Measurements from ENCODE around the gene DDX17. TPM values are rescaled to one million over a fixed set of nuclear protein-coding genes. Genes with fewer than 3 reads are reported as not detected.

The DDX17 gene
- total and polyA plus RNA-seq, 2 donors from 2014 or later = 133 to 509 TPM

DNA sequence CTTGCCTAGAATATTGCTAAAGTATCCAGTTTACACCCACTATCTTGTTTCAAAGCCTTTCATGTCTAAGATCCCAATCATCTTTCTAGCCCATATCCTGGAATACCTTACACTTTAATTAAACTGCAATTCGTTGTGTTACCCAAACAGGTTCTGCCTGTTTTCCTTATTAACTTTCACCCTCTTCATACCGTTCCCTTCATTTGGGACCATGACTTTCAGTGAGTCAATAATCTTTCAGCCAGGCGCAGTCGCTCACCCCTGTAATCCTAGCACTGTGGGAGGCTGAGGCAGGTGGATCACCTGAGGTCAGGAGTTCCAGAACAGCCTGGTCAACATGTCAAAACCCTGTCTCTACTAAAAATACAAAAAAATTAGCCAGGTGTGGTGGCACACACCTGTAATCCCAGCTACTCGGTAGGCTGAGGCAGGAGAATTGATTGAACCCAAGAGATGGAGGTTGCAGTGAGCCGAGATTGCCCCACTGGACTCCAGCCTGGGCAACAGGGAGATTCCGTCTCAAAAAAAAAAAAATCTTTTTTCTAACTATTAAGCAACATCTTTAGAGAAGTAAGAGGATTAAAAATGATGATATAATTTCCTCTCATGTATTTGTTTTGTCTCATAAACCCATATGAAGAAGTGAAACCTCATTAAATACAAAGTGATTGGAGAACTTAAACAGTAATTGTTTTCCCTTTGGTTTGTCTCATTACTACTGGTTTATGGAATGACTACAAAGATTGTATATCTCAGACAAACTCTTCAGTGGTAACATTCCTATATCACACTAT lies 43.2 kb upstream of the DDX17 start:
- TF ChIP-seq, protein P1, sequence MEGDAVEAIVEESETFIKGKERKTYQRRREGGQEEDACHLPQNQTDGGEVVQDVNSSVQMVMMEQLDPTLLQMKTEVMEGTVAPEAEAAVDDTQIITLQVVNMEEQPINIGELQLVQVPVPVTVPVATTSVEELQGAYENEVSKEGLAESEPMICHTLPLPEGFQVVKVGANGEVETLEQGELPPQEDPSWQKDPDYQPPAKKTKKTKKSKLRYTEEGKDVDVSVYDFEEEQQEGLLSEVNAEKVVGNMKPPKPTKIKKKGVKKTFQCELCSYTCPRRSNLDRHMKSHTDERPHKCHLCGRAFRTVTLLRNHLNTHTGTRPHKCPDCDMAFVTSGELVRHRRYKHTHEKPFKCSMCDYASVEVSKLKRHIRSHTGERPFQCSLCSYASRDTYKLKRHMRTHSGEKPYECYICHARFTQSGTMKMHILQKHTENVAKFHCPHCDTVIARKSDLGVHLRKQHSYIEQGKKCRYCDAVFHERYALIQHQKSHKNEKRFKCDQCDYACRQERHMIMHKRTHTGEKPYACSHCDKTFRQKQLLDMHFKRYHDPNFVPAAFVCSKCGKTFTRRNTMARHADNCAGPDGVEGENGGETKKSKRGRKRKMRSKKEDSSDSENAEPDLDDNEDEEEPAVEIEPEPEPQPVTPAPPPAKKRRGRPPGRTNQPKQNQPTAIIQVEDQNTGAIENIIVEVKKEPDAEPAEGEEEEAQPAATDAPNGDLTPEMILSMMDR (IDR thresholded peaks at IDR 0.05; ENCODE audit: borderline replicate concordance, extremely low read depth, insufficient read depth) = no peak
- peak overlapping the region in 1 of 2 donors; percentile 47 for H3K27ac ChIP-seq (ENCODE audit: low read depth in 2 of 2, low read length in 2 of 2)
- H3K27me3 ChIP-seq (ENCODE audit: control insufficient read depth, insufficient read depth, low read length) = no peaks in the 10 kb centered on the region
- no peak overlapping the region for H3K9ac ChIP-seq (ENCODE audit: low read length in 3 of 3)
- no peaks in the 10 kb centered on the region for H3K4me1 ChIP-seq (ENCODE audit: control insufficient read depth in 2 of 3, insufficient read depth in 2 of 3, low read depth in 1 of 3, low read length in 3 of 3)
- H3K36me3 ChIP-seq (ENCODE audit: control insufficient read depth in 2 of 3, insufficient read depth in 3 of 3, low read length in 3 of 3) = no peaks in the 10 kb centered on the region
- no peaks in the 10 kb centered on the region for H3K9me3 ChIP-seq (ENCODE audit: control insufficient read depth in 2 of 3, insufficient read depth in 1 of 3, low read length in 3 of 3)
- intact Hi-C loops (cut with DNase I) = no loop called here
- DNase-seq = peak in 3 of 5 donors; percentile 24 to 74 (median 70)
- FAIRE-seq = no peak
- H3K4me3 ChIP-seq (ENCODE audit: low read length in 3 of 3) = no peak overlapping the region

DNA sequence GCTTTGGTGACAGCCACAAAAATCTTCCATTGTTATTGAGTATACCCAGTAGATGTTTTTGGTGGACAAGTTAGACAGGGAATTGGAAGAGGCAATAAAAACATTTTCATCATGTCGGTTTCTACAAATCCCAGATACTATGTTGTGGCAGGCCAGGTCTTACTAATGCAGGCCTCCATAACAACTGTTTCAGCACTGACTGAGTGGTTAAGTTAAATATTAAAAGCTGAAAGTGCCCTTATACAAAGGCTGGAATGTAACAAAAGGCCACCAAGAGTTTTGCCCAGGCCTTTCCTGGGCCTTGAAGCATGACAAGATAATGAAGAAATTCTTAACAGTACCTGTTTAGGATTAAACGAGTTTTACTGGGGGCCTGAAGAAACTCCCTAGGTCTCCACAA lies 34.6 kb upstream of the DDX17 start:
- peak overlapping the region in 1 of 3 donors; percentile 51 for H3K9ac ChIP-seq (ENCODE audit: low read length in 3 of 3)
- FAIRE-seq (peak; percentile 45), DNase-seq (peak in 3 of 5 donors; percentile 26 to 73 (median 70))
- H3K4me1 ChIP-seq (ENCODE audit: control insufficient read depth in 2 of 3, insufficient read depth in 2 of 3, low read depth in 1 of 3, low read length in 3 of 3) = peaks cover 0 to 12% (median 5%) of the 10 kb centered on the region in 3 donors
- peak overlapping the region in 1 of 2 donors; percentile 32 for H3K27ac ChIP-seq (ENCODE audit: low read depth in 2 of 2, low read length in 2 of 2)
- H3K4me3 ChIP-seq (ENCODE audit: low read length in 3 of 3) = peak overlapping the region in 1 of 3 donors; percentile 17
- no peaks in the 10 kb centered on the region for H3K27me3 ChIP-seq (ENCODE audit: control insufficient read depth, insufficient read depth, low read length)
- TF ChIP-seq, protein P1 (IDR thresholded peaks at IDR 0.05; ENCODE audit: borderline replicate concordance, extremely low read depth, insufficient read depth) = no peak
- intact Hi-C loops (cut with DNase I) = no loop called here
- no peaks in the 10 kb centered on the region for H3K9me3 ChIP-seq (ENCODE audit: control insufficient read depth in 2 of 3, insufficient read depth in 1 of 3, low read length in 3 of 3)
- no peaks in the 10 kb centered on the region for H3K36me3 ChIP-seq (ENCODE audit: control insufficient read depth in 2 of 3, insufficient read depth in 3 of 3, low read length in 3 of 3)

DNA sequence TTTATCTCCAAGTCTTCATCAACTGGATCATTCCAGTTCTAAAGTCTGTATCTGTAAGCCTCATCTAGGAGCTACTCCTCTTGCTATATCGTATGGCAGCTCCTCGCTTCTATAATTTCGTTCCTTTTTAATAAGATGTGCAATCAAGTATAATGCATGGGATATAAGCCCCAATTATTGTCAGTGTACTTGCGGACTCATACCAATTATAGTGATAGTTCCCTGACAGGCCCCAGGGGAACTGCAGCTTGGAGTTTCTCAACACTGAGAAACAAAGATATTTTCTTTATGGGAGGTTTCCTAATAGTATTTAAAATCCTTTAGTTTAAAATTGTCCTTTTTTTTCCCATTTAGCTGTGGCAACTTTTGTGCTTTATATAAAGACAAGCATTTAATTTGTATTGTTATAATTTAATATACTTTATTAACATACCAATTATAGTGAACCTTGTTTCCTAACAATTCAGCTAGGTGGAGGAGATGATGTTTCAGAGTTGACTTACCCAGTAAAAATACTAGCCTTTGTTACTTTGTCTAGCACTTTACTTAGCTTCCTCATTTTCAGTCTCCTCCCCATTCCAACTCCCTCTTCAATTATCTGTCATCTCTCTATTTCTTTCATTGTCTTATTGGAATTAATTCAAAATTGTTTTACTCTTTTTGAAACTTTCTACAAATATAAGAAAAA lies 25.3 kb upstream of the DDX17 start:
- Histone ChIP-seq H3K9ac (ENCODE audit: low read length in 3 of 3) (no peak overlapping the region), H3K27ac (ENCODE audit: low read depth in 2 of 2, low read length in 2 of 2) (no peak overlapping the region), H3K36me3 (ENCODE audit: control insufficient read depth in 2 of 3, insufficient read depth in 3 of 3, low read length in 3 of 3) (no peaks in the 10 kb centered on the region), H3K27me3 (ENCODE audit: control insufficient read depth, insufficient read depth, low read length) (no peaks in the 10 kb centered on the region), H3K4me3 (ENCODE audit: low read length in 3 of 3) (no peak overlapping the region), H3K9me3 (ENCODE audit: control insufficient read depth in 2 of 3, insufficient read depth in 1 of 3, low read length in 3 of 3) (no peaks in the 10 kb centered on the region), H3K4me1 (ENCODE audit: control insufficient read depth in 2 of 3, insufficient read depth in 2 of 3, low read depth in 1 of 3, low read length in 3 of 3) (no peaks in the 10 kb centered on the region)
- TF ChIP-seq, protein P1 (IDR thresholded peaks at IDR 0.05; ENCODE audit: borderline replicate concordance, extremely low read depth, insufficient read depth) = no peak
- no peak for DNase-seq
- intact Hi-C loops (cut with DNase I) = no loop called here
- FAIRE-seq = no peak
